HCT116 (cell line): Measurements from ENCODE around the gene MBD3L2. TPM values are rescaled to one million over a fixed set of nuclear protein-coding genes. Genes with fewer than 3 reads are reported as not detected.

Experiments used
- ATAC-seq: fragments of 200-7000 bp; cut with Tn5 transposase; 2 replicates; pipeline ENCODE4 v1.9.1; 2020; ENCODE audit warnings: mild to moderate bottlenecking, moderate library complexity
- BruUV-seq: library from RNA; stranded (reverse); fragments of 400-500 nt; replicated peaks from 2 replicates; lab custom pipeline; 2021; lab: Mats Ljungman, UMichigan
- CTCF ChIA-PET: fragments of 300-600 bp; sonication (Branson Sonifier 250); formaldehyde crosslinking; loops from one replicate; lab custom pipeline; 2021; ENCODE audit warnings: antibody characterized with exemption; lab: Charles Lee
- POLR2A ChIA-PET: fragments of 300-600, 350-600 bp; sonication (Branson Sonifier 250); formaldehyde crosslinking; loops from one replicate; lab custom pipeline; 2021; ENCODE audit warnings: antibody characterized with exemption; lab: Charles Lee
- RAD21 ChIA-PET, 2 experiments: fragments of 300-600 bp; sonication (Branson Sonifier 250); formaldehyde crosslinking; loops; one replicate each; lab custom pipeline; 2023; ENCODE audit warnings: low total read pairs in 2 of 2; ENCODE audit not compliant: uncharacterized antibody in 2 of 2, unreplicated experiment in 2 of 2, low non-redundant PET in 1 of 2; lab: Charles Lee
- DNase-seq: peaks from one replicate; pipeline ENCODE4 v3.0.0-alpha.2; 2010; ENCODE audit warnings: low read depth, low spot score
- H2AFZ ChIP-seq: fragments of 200-600 bp; shearing (Covaris generic), sonication (generic); 2 replicates; pipeline ENCODE4 v1.6.1; 2017; ENCODE audit warnings: low read depth, mixed run types, mixed read lengths, antibody characterized with exemption, low read length; ENCODE audit not compliant: poor library complexity, severe bottlenecking
- H3K27ac ChIP-seq: 2 replicates; pipeline ENCODE4 v1.5.1; 2012; ENCODE audit warnings: low read depth, low read length
- H3K27me3 ChIP-seq: fragments of 200-600 bp; sonication (generic); 2 replicates; pipeline ENCODE4 v1.6.1; 2016; ENCODE audit warnings: mixed run types, low read length, mixed read lengths; ENCODE audit not compliant: insufficient read depth
- H3K36me3 ChIP-seq, 2 experiments: fragments of 200-500 bp in 1 of 2; fragments of 200-600 bp in 1 of 2; sonication (Bioruptor generic) in 1 of 2; sonication (generic) in 1 of 2; 2 replicates each; pipeline versions ENCODE4 v1.5.1 to v1.6.1; 2014 to 2016; ENCODE audit warnings: low read length in 2 of 2, inconsistent platforms in 1 of 2, mixed read lengths in 1 of 2, mixed run types in 1 of 2; ENCODE audit not compliant: insufficient read depth in 2 of 2, control insufficient read depth in 1 of 2
- H3K4me1 ChIP-seq, 2 experiments: fragments of 200-600 bp in 1 of 2; sonication (generic) in 1 of 2; 2 replicates each; pipeline versions ENCODE4 v1.5.1 to v1.6.1; 2012 to 2017; ENCODE audit warnings: low read length in 2 of 2, inconsistent platforms in 1 of 2, mild to moderate bottlenecking in 1 of 2, mixed read lengths in 1 of 2, mixed run types in 1 of 2, moderate library complexity in 1 of 2; ENCODE audit not compliant: insufficient read depth in 2 of 2, control insufficient read depth in 1 of 2
- H3K4me2 ChIP-seq: fragments of 200-600 bp; sonication (generic); 2 replicates; pipeline ENCODE4 v1.6.1; 2017; ENCODE audit warnings: mixed run types, low read length, mixed read lengths
- H3K4me3 ChIP-seq, 2 experiments: fragments of 200-600 bp in 1 of 2; sonication (generic) in 1 of 2; replicated peaks in 1 of 2; 2 replicates each; pipeline ENCODE4 v1.5.1; 2011 to 2016; ENCODE audit warnings: low read length in 2 of 2, control low read depth in 1 of 2, low read depth in 1 of 2, mild to moderate bottlenecking in 1 of 2, mixed read lengths in 1 of 2, mixed run types in 1 of 2
- H3K79me2 ChIP-seq: fragments of 200-600 bp; sonication (generic); 2 replicates; pipeline ENCODE4 v1.6.1; 2017; ENCODE audit warnings: mild to moderate bottlenecking, mixed run types, low read length, moderate library complexity, mixed read lengths; ENCODE audit not compliant: insufficient read depth
- H3K9ac ChIP-seq: fragments of 200-600 bp; sonication (generic); 2 replicates; pipeline ENCODE4 v1.6.1; 2016; ENCODE audit warnings: low read length, mixed read lengths
- H3K9me2 ChIP-seq: fragments of 200-600 bp; sonication (generic), shearing (Covaris generic); 2 replicates; pipeline ENCODE4 v1.6.1; 2017; ENCODE audit warnings: mixed run types, mild to moderate bottlenecking, moderate library complexity; ENCODE audit not compliant: insufficient read depth
- H3K9me3 ChIP-seq, 2 experiments: fragments of 200-500 bp in 1 of 2; fragments of 200-600 bp in 1 of 2; sonication (Bioruptor generic) in 1 of 2; sonication (generic) in 1 of 2; 2 replicates each; pipeline ENCODE4 v1.6.1; 2014 to 2017; ENCODE audit warnings: low read length in 2 of 2, mixed read lengths in 2 of 2, inconsistent platforms in 1 of 2, low read depth in 1 of 2, mild to moderate bottlenecking in 1 of 2, mixed run types in 1 of 2, moderate library complexity in 1 of 2; ENCODE audit not compliant: control insufficient read depth in 1 of 2, insufficient read depth in 1 of 2
- H4K20me1 ChIP-seq: fragments of 200-600 bp; sonication (generic), shearing (Covaris generic); 2 replicates; pipeline ENCODE4 v1.6.1; 2017; ENCODE audit warnings: mixed run types, mild to moderate bottlenecking, moderate library complexity; ENCODE audit not compliant: insufficient read depth
- CBX3 ChIP-seq: IDR thresholded peaks from 2 replicates; pipeline ENCODE4 v1.6.1; 2012; ENCODE audit warnings: low read depth
- EGR1 ChIP-seq: IDR thresholded peaks from 2 replicates; pipeline ENCODE4 v1.6.1; 2012; ENCODE audit warnings: low read depth
- EZH2 ChIP-seq: fragments of 200-600 bp; sonication (generic); IDR thresholded peaks from 2 replicates; pipeline ENCODE4 v1.6.1; 2017; ENCODE audit warnings: antibody characterized with exemption, mixed run types
- FOSL1 ChIP-seq: IDR thresholded peaks from 2 replicates; pipeline ENCODE4 v1.6.1; 2012; ENCODE audit warnings: low read depth
- RAD21 ChIP-seq: IDR thresholded peaks from 2 replicates; pipeline ENCODE4 v1.6.1; 2012; ENCODE audit warnings: low read depth, mild to moderate bottlenecking
- SIN3A ChIP-seq: IDR thresholded peaks from 2 replicates; pipeline ENCODE4 v1.6.1; 2012; ENCODE audit warnings: low read depth
- SP1 ChIP-seq: IDR thresholded peaks from 2 replicates; pipeline ENCODE4 v1.6.1; 2012; ENCODE audit warnings: low read depth
- TCF7L2 ChIP-seq: IDR thresholded peaks from 2 replicates; pipeline ENCODE4 v1.7.0; 2011; ENCODE audit warnings: borderline replicate concordance, inconsistent platforms; ENCODE audit not compliant: insufficient read depth, insufficient read length; ENCODE audit errors: extremely low read depth
- YY1 ChIP-seq: IDR thresholded peaks from 2 replicates; pipeline ENCODE4 v1.6.1; 2011; ENCODE audit warnings: low read length, low read depth, moderate library complexity, mild to moderate bottlenecking; ENCODE audit not compliant: insufficient replicate concordance; ENCODE audit errors: extremely low read depth
- intact Hi-C: fragments of 100-400 bp; cut with micrococcal nuclease; formaldehyde crosslinking; loops from 2 replicates; pipeline ENCODE4 v1.10.0; 2022
- total RNA-seq: library from RNA; stranded (reverse); gene quantifications from one replicate; pipeline ENCODE4 v1.2.1, GENCODE V29; 2021; ENCODE audit not compliant: unreplicated experiment
- TF ChIP-seq, protein P1 (sequence below): IDR thresholded peaks from 2 replicates; pipeline ENCODE4 v1.6.1; 2011; ENCODE audit warnings: mild to moderate bottlenecking, low read length, moderate library complexity; ENCODE audit not compliant: insufficient replicate concordance; ENCODE audit errors: extremely low read depth

MBD3L2 gene
- total RNA-seq, 1 experiment from 2014 or later: not detected

DNA sequence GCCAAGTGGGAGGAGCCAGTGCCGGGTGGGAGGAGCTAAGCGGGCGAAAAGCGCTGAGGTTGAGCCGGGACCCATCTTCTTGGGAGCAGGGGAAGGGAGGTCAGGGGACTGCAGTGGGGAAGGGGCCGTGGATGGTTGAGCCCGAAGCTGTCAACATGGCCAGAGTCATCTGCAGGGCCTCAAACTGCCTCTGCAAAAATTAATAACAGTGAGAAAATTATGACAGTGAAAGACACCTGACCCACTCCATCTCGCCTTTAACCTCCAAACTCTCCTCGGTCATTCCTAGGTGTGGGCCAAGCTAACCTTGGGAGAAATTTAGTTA, 50.4 kb downstream of the MBD3L2 start:
- no peaks in the 10 kb centered on the region for H3K36me3 ChIP-seq
- H3K27me3 ChIP-seq: no peaks in the 10 kb centered on the region
- H3K27ac ChIP-seq: peak overlapping the region; percentile 87
- ATAC-seq (no peak), DNase-seq (no peak)
- no TSS peak for BruUV-seq
- no peaks in the 10 kb centered on the region for H3K9me2 ChIP-seq
- peak overlapping the region; percentile 67 for H3K9ac ChIP-seq
- ChIA-PET POLR2A (interaction anchor here (0.7 to 1.2 kb wide), 5 partner anchors 13 to 423 kb away, joined by 3 to 10 read pairs (median 3); partner anchors contain the start of genes MCOLN1 and ZNF557), CTCF (interaction anchor here (0.6 to 2.0 kb wide), 13 partner anchors 10 to 973 kb away, joined by 3 to 12 read pairs (median 4); partner anchors contain the start of gene TRAPPC5), RAD21 (interaction anchor here (0.7 to 1.3 kb wide), 3 partner anchors 195 to 255 kb away, joined by 3 to 6 read pairs (median 4); partner anchors contain the start of gene INSR (in 1 of the 2))
- peaks cover 4 to 18% of the 10 kb centered on the region in 2 experiments; a peak in 3 of 4 replicates for H3K4me1 ChIP-seq
- no peak overlapping the region for H2AFZ ChIP-seq
- peaks cover 0 to 6% of the 10 kb centered on the region in 2 experiments; a peak in 1 of 4 replicates for H3K9me3 ChIP-seq
- intact Hi-C loops: no loop called here
- H3K79me2 ChIP-seq: no peaks in the 10 kb centered on the region
- peak overlapping the region; percentile 76 for H3K4me2 ChIP-seq
- H4K20me1 ChIP-seq: no peaks in the 10 kb centered on the region
- peak overlapping the region; percentile 63 to 76 for H3K4me3 ChIP-seq
- TF ChIP-seq, protein P1, sequence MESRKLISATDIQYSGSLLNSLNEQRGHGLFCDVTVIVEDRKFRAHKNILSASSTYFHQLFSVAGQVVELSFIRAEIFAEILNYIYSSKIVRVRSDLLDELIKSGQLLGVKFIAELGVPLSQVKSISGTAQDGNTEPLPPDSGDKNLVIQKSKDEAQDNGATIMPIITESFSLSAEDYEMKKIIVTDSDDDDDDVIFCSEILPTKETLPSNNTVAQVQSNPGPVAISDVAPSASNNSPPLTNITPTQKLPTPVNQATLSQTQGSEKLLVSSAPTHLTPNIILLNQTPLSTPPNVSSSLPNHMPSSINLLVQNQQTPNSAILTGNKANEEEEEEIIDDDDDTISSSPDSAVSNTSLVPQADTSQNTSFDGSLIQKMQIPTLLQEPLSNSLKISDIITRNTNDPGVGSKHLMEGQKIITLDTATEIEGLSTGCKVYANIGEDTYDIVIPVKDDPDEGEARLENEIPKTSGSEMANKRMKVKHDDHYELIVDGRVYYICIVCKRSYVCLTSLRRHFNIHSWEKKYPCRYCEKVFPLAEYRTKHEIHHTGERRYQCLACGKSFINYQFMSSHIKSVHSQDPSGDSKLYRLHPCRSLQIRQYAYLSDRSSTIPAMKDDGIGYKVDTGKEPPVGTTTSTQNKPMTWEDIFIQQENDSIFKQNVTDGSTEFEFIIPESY: no peak
- TF ChIP-seq CBX3 (no peak), YY1 (no peak), TCF7L2 (no peak), SP1 (no peak), EGR1 (no peak), EZH2 (no peak), FOSL1 (no peak), RAD21 (no peak), SIN3A (no peak)

Other genes with a start within 250 kb of the MBD3L2 start
- not detected for gene ADGRE1, start 161.7 kb upstream of the MBD3L2 start, total RNA-seq
- not detected for gene MBD3L2B, start 27.9 kb upstream of the MBD3L2 start, total RNA-seq
- gene MBD3L5, start 18.7 kb upstream of the MBD3L2 start, total RNA-seq: not detected
- gene MBD3L4, start 9.1 kb upstream of the MBD3L2 start, total RNA-seq: not detected
- not detected for gene MBD3L3, start 9.4 kb downstream of the MBD3L2 start, total RNA-seq
- gene ZNF557, start 20.4 kb downstream of the MBD3L2 start, total RNA-seq: 7.8 TPM
- gene INSR, start 245.1 kb downstream of the MBD3L2 start, total RNA-seq: 25.4 TPM